HG03159 (cell line): ENCODE data around the gene KRTAP12-1.
"Not testable (repeated sequence)": the region's sequence is repeated elsewhere in the genome, so short reads cannot be mapped to it uniquely, and the experiment has no call there.

ENCODE experiments used
- ATAC-seq: cut with Tn5 transposase; IDR thresholded peaks from one replicate; pipeline ENCODE4 v1.9.1; 2021; ENCODE audit warnings: mild to moderate bottlenecking, moderate library complexity; ENCODE audit not compliant: unreplicated experiment

The KRTAP12-1 gene

GRCh38 chr21:44647222-44647552, 34.8 kb downstream of the KRTAP12-1 start:
- ATAC-seq, result no peak

GRCh38 chr21:44646366-44647221, 35.4 kb downstream of the KRTAP12-1 start, which contains the start of gene KRTAP10-11:
TSS of gene KRTAP10-11 (plus strand) at chr21:44646414. CDS start at chr21:44646459, 45 bp downstream.
- ATAC-seq, result not testable (repeated sequence)

- ATAC-seq, result no peak
Measured at GRCh38 chr21:44644878-44645277, 37.1 kb downstream of the KRTAP12-1 start.

GRCh38 chr21:44643741-44644310, 38.1 kb downstream of the KRTAP12-1 start:
- ATAC-seq, result no peak

- ATAC-seq, result no peak
Measured at GRCh38 chr21:44640761-44641160, 41.2 kb downstream of the KRTAP12-1 start.

GRCh38 chr21:44639331-44639655, 42.7 kb downstream of the KRTAP12-1 start:
- no peak for ATAC-seq

GRCh38 chr21:44638506-44639330, 43.2 kb downstream of the KRTAP12-1 start:
- ATAC-seq, result not testable (repeated sequence)

GRCh38 chr21:44637851-44638348, 44.1 kb downstream of the KRTAP12-1 start:
- not testable (repeated sequence) for ATAC-seq

- no peak for ATAC-seq
Measured at GRCh38 chr21:44637018-44637850, 44.7 kb downstream of the KRTAP12-1 start, which contains the start of gene KRTAP10-10. TSS of gene KRTAP10-10 (plus strand) at chr21:44637356. CDS start at chr21:44637418, 62 bp downstream.

GRCh38 chr21:44636209-44637017, 45.5 kb downstream of the KRTAP12-1 start:
- ATAC-seq, result no peak

GRCh38 chr21:44632067-44632466, 49.9 kb downstream of the KRTAP12-1 start:
- no peak for ATAC-seq
